ENCODE measurements around the gene PDK2.

PDK2 gene

GRCh38 chr17:50094753-50095619 is at the start of gene PDK2:
Gene PDK2 (plus strand): TSS chr17:50095351. CDS start chr17:50095436, 85 bp downstream.
- DNase-seq: peak; percentile 96

DNA sequence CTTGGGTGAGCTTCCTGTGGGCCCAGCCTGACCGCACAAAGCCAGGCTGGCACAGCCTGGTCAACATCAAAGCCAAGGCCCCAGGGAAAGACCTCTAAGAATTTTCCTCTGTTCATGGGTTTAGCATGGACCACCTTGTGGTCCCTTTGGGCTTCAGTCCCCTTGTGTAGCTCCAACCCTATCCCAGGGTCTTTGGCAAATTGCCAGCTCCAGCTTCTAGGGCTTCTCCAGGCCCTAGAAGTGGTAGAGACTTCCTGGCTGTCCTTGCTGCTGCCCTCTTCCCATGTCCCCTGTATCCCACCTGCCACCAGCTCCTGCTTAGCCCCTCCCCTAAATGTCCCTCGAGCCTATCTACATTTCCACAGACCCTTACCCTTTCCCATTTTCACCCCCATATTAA is 49.0 kb upstream of the PDK2 start:
- no peak for DNase-seq

DNA sequence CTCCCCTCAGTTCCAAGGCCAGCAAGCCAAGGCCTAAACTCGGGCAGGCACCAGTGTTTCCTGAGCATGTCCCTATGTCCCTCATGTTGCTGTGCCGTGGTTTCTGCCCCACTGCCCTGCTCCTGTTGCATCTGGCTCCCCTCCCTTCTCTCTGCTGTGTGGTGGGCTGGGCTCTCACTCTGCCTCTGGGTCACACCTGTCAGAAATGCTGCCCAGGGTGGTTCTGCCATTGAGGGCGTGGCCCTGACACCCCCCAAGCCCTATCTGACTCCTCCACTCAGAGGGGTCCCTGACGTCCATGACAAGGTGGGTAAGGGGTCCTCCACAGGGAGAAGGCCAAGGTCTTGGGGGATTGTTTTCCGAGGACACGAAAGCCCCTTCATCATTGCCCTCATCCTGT is 48.5 kb upstream of the PDK2 start:
- DNase-seq: no peak

- no peak for DNase-seq
Measured at GRCh38 chr17:50047083-50047482, 48.1 kb upstream of the PDK2 start.

DNA sequence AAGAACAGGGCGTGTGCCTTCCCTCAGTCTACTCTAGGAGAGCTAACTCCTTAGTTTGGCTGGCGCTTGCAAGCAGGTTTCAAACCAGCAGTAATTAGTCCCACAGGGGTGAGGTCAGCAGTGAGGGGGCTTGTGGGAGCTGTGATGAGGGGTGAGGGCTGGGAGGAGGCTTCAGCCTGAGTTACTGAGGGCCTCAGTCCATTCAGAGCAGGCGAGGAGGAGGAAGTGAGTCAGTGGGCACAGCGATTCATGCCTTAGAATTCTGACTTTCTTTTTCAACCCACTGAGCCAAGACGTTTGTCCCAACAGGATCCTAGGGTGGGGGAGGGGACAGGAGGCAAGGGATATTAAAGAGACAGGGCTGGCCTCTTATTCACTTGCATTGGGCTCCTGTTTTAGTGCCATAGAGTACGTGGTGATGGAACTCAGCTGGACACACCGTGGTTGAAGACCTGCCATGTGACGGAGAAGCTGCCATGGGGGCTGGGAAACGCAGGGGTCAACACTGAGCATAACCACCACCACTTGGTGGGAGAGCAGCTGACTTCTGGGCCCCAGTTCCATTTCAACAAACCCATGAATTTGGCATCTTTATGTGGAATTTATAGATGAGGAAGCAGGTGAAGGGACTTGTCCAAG is 47.5 kb upstream of the PDK2 start:
- no peak for DNase-seq

DNA sequence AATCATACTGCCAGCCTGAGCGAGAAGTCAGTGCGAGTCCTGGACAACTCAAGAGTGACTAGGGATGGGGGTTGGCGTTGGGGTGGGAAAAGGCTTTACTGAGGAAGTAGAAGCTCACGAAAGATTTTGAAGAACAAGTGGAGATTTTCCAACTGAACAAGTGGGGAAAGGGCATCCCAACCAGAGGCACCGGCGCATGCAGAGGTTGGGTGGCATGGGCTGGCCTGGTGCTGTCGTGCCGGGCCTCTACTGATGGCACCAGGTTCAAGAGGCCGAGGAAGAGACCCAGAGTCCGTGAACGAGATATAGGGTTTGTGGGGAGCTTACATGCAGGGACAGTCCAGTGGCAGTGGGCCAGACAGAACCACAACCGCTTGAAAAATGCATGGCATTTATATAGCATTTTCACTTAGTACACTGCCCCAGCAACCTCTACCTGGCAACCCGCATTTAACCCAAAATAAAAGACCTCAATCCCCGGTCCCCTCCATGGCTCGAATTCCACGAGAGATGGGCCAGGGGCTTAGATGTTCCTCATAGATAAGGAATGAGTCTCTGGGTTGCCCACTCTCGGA is 46.9 kb upstream of the PDK2 start:
- DNase-seq: no peak

- no peak for DNase-seq
Measured at GRCh38 chr17:50048988-50049387, 46.2 kb upstream of the PDK2 start.

DNA sequence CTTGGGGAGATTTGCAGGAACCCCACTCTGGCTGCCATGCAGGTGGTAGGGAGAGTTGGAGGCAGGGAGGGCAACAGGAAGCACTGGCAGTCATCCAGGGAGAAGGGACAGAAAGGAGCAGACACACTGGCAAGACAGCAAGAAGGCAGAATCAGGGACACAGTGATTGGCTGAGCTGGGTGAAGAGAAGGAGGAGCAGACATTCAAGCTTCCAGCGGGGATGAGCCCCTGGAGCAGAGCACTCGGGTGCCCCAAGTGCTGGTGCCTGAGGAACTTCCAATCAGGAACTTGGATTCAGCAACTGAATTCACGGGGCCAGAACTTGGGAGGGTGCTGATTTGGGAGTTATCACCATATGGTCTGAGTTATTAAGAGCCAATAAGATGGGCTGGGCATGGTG is 45.5 kb upstream of the PDK2 start:
- peak; percentile 12 for DNase-seq

- no peak for DNase-seq
Measured at GRCh38 chr17:50050431-50051032, 44.6 kb upstream of the PDK2 start.

DNA sequence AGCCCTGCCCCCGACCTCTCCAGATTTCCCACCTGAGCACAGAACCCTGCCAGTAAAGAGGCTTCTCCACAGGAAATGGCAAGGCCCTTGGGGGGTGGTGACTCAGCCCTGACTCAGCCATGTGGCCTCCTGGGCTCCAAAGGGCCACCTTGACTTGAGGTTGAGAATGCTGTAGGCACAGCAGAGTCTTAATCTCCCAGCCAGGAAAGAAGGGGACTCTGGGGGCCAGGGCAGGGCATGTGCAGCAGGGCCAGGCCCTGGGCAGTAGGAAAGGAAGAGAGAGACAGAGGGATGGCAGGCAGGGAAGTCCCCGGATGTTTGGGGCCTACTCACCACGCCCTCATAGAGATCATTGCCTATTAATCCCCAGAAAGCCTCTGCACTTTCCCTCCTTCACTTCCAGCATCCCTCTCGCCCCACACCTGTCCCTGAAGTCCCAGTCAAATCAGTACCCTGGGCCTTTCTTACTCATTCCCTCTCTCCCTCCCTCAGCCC is 44.0 kb upstream of the PDK2 start:
- DNase-seq: no peak

DNA sequence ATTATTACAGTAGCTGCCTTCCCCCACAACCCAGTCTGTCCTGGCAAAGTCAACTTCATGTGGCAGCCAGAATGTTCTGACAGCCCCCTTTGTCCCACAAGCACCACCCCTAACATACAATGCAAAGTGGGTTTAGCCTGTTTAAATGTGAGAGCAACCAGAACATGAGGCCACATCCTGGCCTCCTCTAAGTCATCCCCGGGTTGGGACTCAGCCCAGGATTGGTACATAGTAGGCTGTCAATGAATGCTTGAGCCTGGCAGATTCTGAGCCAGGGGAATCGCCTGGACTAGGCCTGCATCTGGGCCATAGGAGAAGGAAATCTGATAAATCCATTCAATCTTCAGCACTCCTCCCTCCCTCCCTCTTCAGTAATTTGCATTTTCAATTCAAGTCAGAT is 43.5 kb upstream of the PDK2 start:
- DNase-seq: no peak

- no peak for DNase-seq
Measured at GRCh38 chr17:50052241-50052796, 42.8 kb upstream of the PDK2 start.

GRCh38 chr17:50052822-50053653 is 42.1 kb upstream of the PDK2 start:
- DNase-seq: no peak

DNA sequence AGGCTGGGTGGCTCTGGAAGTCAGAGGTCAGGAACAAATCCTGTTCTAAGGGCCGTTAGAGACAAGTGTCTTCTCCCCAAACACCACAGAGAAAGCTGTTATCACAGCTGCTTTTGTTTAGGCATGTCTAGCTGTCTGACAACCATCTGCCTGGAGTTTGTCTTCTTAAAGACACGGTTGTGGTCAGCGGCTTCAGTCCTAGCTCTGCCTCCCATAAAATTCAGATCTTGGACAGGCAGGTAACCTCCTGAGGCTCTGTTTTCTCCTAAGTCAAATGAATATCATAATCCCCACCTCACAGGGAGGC is 41.5 kb upstream of the PDK2 start:
- no peak for DNase-seq

- DNase-seq: peak; percentile 81
Measured at GRCh38 chr17:50055055-50055425, 40.1 kb upstream of the PDK2 start.

GRCh38 chr17:50055426-50056216 is 39.5 kb upstream of the PDK2 start, which contains the start of gene ITGA3:
Gene ITGA3 (plus strand): TSS chr17:50056110. CDS start chr17:50056440, 330 bp downstream.
- peak; percentile 86 for DNase-seq

DNA sequence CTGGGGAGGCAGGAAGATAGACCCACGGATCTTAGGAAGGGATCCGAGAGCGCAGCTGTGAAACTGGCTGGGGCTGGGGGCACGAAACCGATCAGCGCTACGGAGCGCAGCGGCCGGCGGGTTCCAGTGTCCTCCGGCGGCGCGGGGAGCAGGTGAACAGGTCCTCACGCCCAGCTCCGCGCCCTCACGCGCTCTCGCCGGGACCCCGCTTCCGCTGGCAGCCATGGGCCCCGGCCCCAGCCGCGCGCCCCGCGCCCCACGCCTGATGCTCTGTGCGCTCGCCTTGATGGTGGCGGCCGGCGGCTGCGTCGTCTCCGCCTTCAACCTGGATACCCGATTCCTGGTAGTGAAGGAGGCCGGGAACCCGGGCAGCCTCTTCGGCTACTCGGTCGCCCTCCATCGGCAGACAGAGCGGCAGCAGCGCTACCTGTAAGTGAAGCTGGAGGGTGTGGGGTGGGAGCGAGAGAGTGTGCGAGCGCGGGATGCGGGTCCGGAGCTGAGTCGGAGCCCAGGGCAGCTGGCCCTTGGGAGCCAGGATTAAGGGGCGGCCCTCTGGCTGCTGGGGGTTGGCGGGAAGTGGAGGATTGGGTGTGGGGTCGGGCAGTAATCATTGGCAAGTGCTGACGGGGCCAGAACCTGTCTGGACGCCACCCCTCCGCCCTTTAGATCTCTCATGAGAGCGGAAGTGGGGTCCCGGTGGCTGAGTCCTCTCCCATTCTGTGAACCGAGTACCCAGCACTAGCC is 38.8 kb upstream of the PDK2 start:
- peak; percentile 78 for DNase-seq

DNA sequence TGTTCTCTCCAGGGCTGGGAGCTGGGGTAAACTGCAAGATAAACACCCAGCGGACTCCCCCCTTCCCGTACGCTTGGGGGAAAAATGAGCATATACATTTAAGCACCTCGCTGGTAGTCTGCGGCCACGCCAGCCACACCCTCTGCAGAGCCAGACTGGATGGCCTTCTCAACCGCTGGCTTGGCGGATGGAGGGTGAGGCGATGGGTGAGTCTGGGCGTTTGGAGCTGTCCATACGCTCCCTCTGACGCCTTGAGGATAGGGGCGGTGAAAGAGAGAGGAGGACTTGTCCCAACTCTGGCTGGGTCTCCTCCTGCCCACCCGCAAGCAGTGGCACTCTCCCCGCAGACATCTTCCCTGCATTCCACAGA is 38.2 kb upstream of the PDK2 start:
- DNase-seq: no peak

DNA sequence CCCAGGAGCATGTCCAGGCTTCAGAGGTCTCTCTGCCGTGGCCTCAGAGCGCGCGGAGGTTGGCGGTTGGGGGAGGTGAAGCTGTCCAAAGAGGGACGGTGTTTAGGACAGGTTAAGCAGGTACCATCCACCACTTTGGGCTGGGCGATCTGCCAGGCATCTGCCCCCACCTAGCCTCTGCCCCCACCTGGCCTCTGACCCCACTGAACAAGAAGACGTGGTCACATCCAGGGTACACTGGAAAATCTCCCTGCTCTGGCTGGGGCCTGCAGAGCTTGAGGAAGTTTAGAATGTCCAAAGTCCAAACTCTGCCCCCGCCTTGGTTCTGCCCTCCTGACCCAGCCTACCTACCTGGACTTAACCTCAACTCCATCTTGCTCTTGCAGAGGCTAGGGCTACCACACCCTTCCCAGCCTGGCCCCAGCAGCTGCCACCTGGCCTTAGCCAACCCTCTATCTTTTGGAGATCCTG is 37.6 kb upstream of the PDK2 start:
- DNase-seq: no peak

DNA sequence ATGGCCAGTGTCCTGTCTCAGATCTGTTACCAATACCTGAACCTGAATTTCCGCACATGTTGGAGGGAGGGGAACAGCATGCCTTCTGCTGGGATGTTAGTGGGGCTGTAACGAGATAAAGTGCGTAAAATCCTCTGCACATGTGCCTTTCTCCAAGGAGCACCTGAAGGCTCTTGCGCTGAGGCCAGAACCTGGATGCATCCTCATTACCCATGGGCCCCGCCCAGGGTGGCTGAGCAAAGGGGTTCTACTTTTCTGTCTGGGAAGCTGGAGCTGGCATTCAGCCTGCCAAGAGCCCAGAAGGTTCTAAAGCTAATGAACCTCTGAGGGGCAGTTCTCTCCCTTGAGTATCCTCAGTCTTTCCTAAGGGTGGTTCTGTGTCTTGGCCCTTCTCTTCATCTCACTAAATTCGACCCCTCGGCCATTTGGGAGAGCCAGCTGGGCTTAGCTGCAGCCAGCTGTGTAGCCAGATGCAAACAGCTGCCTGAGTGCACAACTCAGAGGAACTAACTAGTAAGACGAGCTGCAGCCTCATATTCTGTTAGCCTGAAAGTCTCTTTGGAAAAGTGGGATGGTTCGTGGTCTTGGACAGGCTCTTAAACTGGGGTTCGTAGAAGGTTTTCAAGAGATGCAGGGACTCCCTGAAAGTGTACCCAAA is 36.7 kb upstream of the PDK2 start:
- no peak for DNase-seq

Measured in NCI-H2171 treated with DMSO at 0.1 percent for 48 hours (cell line).